NCI-H146 (cell line): ENCODE data around the gene MS4A12.
"Not testable (repeated sequence)": the region's sequence is repeated elsewhere in the genome, so short reads cannot be mapped to it uniquely, and the experiment has no call there.

ENCODE experiments used
- DNase-seq: peaks from one replicate; lab custom pipeline; 2025; lab: John Stamatoyannopoulos, UW

Gene MS4A12

DNA sequence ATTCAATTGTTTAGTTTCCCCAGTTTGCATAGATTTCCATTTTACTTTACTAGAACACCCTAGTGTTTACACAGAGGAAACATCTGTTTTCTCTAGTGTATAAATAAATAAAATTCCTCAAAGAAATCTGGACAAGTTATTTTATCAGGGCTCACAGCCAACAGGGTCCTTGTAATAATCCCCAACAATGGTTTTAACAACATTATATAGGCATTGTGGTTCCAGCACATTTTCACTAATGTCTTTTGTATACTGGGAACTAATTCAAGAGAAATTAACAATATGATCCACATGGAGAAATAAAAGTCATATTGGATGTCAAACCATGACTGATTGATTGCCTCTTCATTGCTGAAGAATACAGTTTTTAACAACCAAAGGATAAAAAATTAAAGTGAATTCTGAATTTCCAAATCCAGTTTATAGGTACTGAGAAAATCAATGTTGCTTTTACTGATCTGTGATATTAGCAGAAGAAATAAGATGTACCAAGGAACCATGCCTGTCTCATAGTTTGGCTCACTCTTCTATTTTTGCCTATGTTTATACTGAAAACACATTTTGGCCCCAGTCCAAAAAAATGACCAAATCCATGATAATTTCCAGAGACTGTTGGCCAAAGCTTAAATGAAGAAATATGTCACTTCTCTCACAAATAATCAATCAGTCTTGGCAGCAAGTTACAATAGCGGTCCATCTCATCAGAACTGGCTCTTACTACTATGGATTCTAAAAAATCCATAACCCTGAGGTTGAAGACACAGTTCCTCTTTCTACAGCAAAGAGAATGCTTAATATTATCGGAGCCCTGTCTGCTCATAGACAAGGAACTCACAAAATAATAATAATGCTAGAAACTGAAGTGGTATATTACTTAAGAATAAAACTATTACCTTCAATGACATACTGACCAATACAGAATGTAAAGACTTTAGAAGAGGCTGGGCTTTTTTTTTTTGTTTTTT, 21.2 kb downstream of the MS4A12 start:
- no peak for DNase-seq

GRCh38 chr11:60515144-60515855, 22.7 kb downstream of the MS4A12 start, which contains the start of gene MS4A13:
Gene MS4A13, plus strand, starts transcription at chr11:60515392. Its CDS starts 2,692 bp downstream, at chr11:60518084.
- no peak for DNase-seq

- DNase-seq, result no peak
Observed at GRCh38 chr11:60528465-60528864, 35.9 kb downstream of the MS4A12 start.

- no peak for DNase-seq
Observed at GRCh38 chr11:60528934-60529333, 36.4 kb downstream of the MS4A12 start.

GRCh38 chr11:60530454-60531100, 38.0 kb downstream of the MS4A12 start:
- no peak for DNase-seq

GRCh38 chr11:60532383-60532782, 39.8 kb downstream of the MS4A12 start:
- DNase-seq, result not testable (repeated sequence)

- not testable (repeated sequence) for DNase-seq
Observed at GRCh38 chr11:60538627-60539026, 46.0 kb downstream of the MS4A12 start.

GRCh38 chr11:60544077-60544476, 51.5 kb downstream of the MS4A12 start:
- DNase-seq, result no peak
